Measurements from ENCODE around the gene MAST4.

The MAST4 gene

GRCh38 chr5:67053229-67053628 is 457.0 kb downstream of the MAST4 start:
- Histone ChIP-seq H3K27me3 (ENCODE audit: low read depth, low read length) (peaks cover 14% of the 10 kb centered on the region), H3K4me2 (ENCODE audit: low read length) (no peak overlapping the region), H3K4me1 (ENCODE audit: low read length) (no peaks in the 10 kb centered on the region), H2AFZ (ENCODE audit: low read depth, low read length) (no peak overlapping the region), H3K36me3 (replicated peaks; ENCODE audit: low read depth, low read length) (no peaks in the 10 kb centered on the region), H4K20me1 (ENCODE audit: insufficient read depth, low read length) (no peaks in the 10 kb centered on the region), H3K79me2 (ENCODE audit: low read length) (no peaks in the 10 kb centered on the region), H3K9me3 (ENCODE audit: insufficient read depth, low read length) (no peaks in the 10 kb centered on the region), H3K9ac (ENCODE audit: low read length) (no peak overlapping the region), H3K27ac (ENCODE audit: low read length) (no peak overlapping the region), H3K4me3 (ENCODE audit: low read length) (no peak overlapping the region)
- no peak for TF ChIP-seq CTCF (IDR thresholded peaks at IDR 0.05; ENCODE audit: low read depth, low read length)
- TF ChIP-seq EZH2phosphoT487 (IDR thresholded peaks at IDR 0.05; ENCODE audit: low read depth) = no peak

- TF ChIP-seq CTCF (IDR thresholded peaks at IDR 0.05; ENCODE audit: low read depth, low read length) (no peak), EZH2phosphoT487 (IDR thresholded peaks at IDR 0.05; ENCODE audit: low read depth) (no peak)
- H3K27ac ChIP-seq (ENCODE audit: low read length) = no peak overlapping the region
- H4K20me1 ChIP-seq (ENCODE audit: insufficient read depth, low read length) = no peaks in the 10 kb centered on the region
- H3K79me2 ChIP-seq (ENCODE audit: low read length) = no peaks in the 10 kb centered on the region
- H3K36me3 ChIP-seq (replicated peaks; ENCODE audit: low read depth, low read length) = no peaks in the 10 kb centered on the region
- no peak overlapping the region for H3K4me2 ChIP-seq (ENCODE audit: low read length)
- no peak overlapping the region for H3K4me3 ChIP-seq (ENCODE audit: low read length)
- no peaks in the 10 kb centered on the region for H3K4me1 ChIP-seq (ENCODE audit: low read length)
- H3K9me3 ChIP-seq (ENCODE audit: insufficient read depth, low read length) = no peaks in the 10 kb centered on the region
- H3K27me3 ChIP-seq (ENCODE audit: low read depth, low read length) = no peaks in the 10 kb centered on the region; the same call in 1 of the 2 replicates
- no peak overlapping the region for H2AFZ ChIP-seq (ENCODE audit: low read depth, low read length)
- H3K9ac ChIP-seq (ENCODE audit: low read length) = no peak overlapping the region
Observed at GRCh38 chr5:67058998-67059743, 463.0 kb downstream of the MAST4 start.

GRCh38 chr5:67059744-67060490 is 463.7 kb downstream of the MAST4 start:
- H3K36me3 ChIP-seq (replicated peaks; ENCODE audit: low read depth, low read length) = no peaks in the 10 kb centered on the region
- H3K4me1 ChIP-seq (ENCODE audit: low read length) = peaks cover under 1% of the 10 kb centered on the region; the same call in 1 of the 2 replicates
- H4K20me1 ChIP-seq (ENCODE audit: insufficient read depth, low read length) = no peaks in the 10 kb centered on the region
- no peak overlapping the region for H3K27ac ChIP-seq (ENCODE audit: low read length)
- H3K9ac ChIP-seq (ENCODE audit: low read length) = no peak overlapping the region
- no peaks in the 10 kb centered on the region; the same call in 1 of the 2 replicates for H3K27me3 ChIP-seq (ENCODE audit: low read depth, low read length)
- no peaks in the 10 kb centered on the region for H3K9me3 ChIP-seq (ENCODE audit: insufficient read depth, low read length)
- no peak overlapping the region for H2AFZ ChIP-seq (ENCODE audit: low read depth, low read length)
- TF ChIP-seq CTCF (IDR thresholded peaks at IDR 0.05; ENCODE audit: low read depth, low read length) = no peak
- TF ChIP-seq EZH2phosphoT487 (IDR thresholded peaks at IDR 0.05; ENCODE audit: low read depth) = no peak
- no peak overlapping the region for H3K4me2 ChIP-seq (ENCODE audit: low read length)
- no peaks in the 10 kb centered on the region for H3K79me2 ChIP-seq (ENCODE audit: low read length)
- no peak overlapping the region for H3K4me3 ChIP-seq (ENCODE audit: low read length)

GRCh38 chr5:67061511-67061910 is 465.3 kb downstream of the MAST4 start:
- Histone ChIP-seq H3K4me3 (ENCODE audit: low read length) (no peak overlapping the region), H2AFZ (ENCODE audit: low read depth, low read length) (no peak overlapping the region), H3K27ac (ENCODE audit: low read length) (no peak overlapping the region), H3K4me2 (ENCODE audit: low read length) (no peak overlapping the region), H3K4me1 (ENCODE audit: low read length) (peaks cover 9% of the 10 kb centered on the region), H3K9ac (ENCODE audit: low read length) (no peak overlapping the region), H3K36me3 (replicated peaks; ENCODE audit: low read depth, low read length) (no peaks in the 10 kb centered on the region), H3K27me3 (ENCODE audit: low read depth, low read length) (no peaks in the 10 kb centered on the region; the same call in 1 of the 2 replicates), H3K9me3 (ENCODE audit: insufficient read depth, low read length) (no peaks in the 10 kb centered on the region), H3K79me2 (ENCODE audit: low read length) (no peaks in the 10 kb centered on the region), H4K20me1 (ENCODE audit: insufficient read depth, low read length) (no peaks in the 10 kb centered on the region)
- no peak for TF ChIP-seq EZH2phosphoT487 (IDR thresholded peaks at IDR 0.05; ENCODE audit: low read depth)
- TF ChIP-seq CTCF (IDR thresholded peaks at IDR 0.05; ENCODE audit: low read depth, low read length) = no peak

Data from OCI-LY3 (cell line).